NT2/D1 (cell line): Measurements from ENCODE around the gene BAZ1B.
"Not testable (repeated sequence)": the region's sequence is repeated elsewhere in the genome, so short reads cannot be mapped to it uniquely, and the experiment has no call there.

Source experiments
- DNase-seq: peaks from one replicate; pipeline ENCODE4 v3.0.0-alpha.2; 2011; ENCODE audit warnings: low read depth, low spot score
- H3K27me3 ChIP-seq: 2 replicates; pipeline ENCODE4 v1.6.0; 2011; ENCODE audit warnings: mild to moderate bottlenecking; ENCODE audit not compliant: insufficient read length, insufficient read depth
- H3K36me3 ChIP-seq: 2 replicates; pipeline ENCODE4 v1.6.1; 2011; ENCODE audit warnings: mild to moderate bottlenecking, low read length, mixed read lengths; ENCODE audit not compliant: insufficient read depth, insufficient read length
- H3K4me1 ChIP-seq: 2 replicates; pipeline ENCODE4 v1.5.1; 2011; ENCODE audit not compliant: insufficient read depth, insufficient read length
- H3K4me3 ChIP-seq: 2 replicates; pipeline ENCODE4 v1.5.1; 2011; ENCODE audit warnings: low read depth; ENCODE audit not compliant: insufficient read length
- H3K9ac ChIP-seq: 2 replicates; pipeline ENCODE4 v1.6.0; 2011; ENCODE audit warnings: low read depth; ENCODE audit not compliant: insufficient read length
- H3K9me3 ChIP-seq: 2 replicates; pipeline ENCODE4 v1.5.1; 2011; ENCODE audit warnings: mild to moderate bottlenecking, low read length; ENCODE audit not compliant: insufficient read depth
- SUZ12 ChIP-seq: IDR thresholded peaks from 2 replicates; pipeline ENCODE4 v1.6.1; 2011; ENCODE audit not compliant: insufficient read length, insufficient read depth; ENCODE audit errors: extremely low read depth
- YY1 ChIP-seq: IDR thresholded peaks from 2 replicates; pipeline ENCODE4 v1.6.1; 2011; ENCODE audit not compliant: insufficient read length, insufficient read depth
- ZNF274 ChIP-seq: IDR thresholded peaks from 2 replicates; pipeline ENCODE4 v1.6.1; 2011; ENCODE audit warnings: mild to moderate bottlenecking, low read depth, low read length

Gene BAZ1B

DNA sequence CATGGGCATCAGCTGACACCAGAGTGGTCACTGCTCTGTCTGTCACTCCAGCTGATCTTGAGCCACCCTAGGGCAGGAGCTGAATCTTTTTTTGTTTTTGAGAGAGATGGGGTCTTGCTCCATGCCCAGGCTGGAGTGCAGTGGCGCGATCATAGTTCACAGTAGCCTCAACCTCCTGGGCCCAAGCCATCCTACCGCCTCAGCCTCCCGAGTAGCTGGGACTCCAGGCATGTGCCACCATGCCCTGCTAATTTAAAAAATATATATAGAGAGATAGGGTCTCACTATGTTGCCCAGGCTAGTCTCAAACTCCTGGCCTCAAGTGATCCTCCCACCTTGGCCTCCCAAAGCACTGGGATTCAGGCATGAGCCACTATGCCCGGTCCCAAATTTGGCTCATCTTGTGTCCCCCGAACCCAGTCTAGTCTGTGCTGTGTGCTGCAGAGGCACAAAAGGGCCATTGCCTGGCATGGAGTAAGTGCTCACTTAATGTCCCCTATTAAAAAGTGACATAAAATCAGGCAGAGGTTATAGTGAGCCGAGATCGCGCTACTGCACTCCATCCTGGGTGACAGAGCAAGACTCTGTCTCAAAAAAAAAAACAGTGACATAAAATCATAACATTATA is 96.6 kb downstream of the BAZ1B start:
- Histone ChIP-seq H3K9ac (no peak overlapping the region), H3K4me3 (no peak overlapping the region), H3K9me3 (no peaks in the 10 kb centered on the region), H3K27me3 (no peaks in the 10 kb centered on the region), H3K4me1 (peaks cover 12% of the 10 kb centered on the region), H3K36me3 (no peaks in the 10 kb centered on the region)
- no peak for DNase-seq
- no peak for TF ChIP-seq YY1
- no peak for TF ChIP-seq ZNF274
- no peak for TF ChIP-seq SUZ12

GRCh38 chr7:73424489-73424885 is 97.6 kb downstream of the BAZ1B start:
- Histone ChIP-seq H3K27me3 (no peaks in the 10 kb centered on the region), H3K36me3 (no peaks in the 10 kb centered on the region), H3K4me3 (no peak overlapping the region), H3K9ac (no peak overlapping the region), H3K4me1 (peaks cover 12% of the 10 kb centered on the region), H3K9me3 (no peaks in the 10 kb centered on the region)
- TF ChIP-seq YY1: no peak
- TF ChIP-seq SUZ12: no peak
- TF ChIP-seq ZNF274: no peak
- DNase-seq: no peak

DNA sequence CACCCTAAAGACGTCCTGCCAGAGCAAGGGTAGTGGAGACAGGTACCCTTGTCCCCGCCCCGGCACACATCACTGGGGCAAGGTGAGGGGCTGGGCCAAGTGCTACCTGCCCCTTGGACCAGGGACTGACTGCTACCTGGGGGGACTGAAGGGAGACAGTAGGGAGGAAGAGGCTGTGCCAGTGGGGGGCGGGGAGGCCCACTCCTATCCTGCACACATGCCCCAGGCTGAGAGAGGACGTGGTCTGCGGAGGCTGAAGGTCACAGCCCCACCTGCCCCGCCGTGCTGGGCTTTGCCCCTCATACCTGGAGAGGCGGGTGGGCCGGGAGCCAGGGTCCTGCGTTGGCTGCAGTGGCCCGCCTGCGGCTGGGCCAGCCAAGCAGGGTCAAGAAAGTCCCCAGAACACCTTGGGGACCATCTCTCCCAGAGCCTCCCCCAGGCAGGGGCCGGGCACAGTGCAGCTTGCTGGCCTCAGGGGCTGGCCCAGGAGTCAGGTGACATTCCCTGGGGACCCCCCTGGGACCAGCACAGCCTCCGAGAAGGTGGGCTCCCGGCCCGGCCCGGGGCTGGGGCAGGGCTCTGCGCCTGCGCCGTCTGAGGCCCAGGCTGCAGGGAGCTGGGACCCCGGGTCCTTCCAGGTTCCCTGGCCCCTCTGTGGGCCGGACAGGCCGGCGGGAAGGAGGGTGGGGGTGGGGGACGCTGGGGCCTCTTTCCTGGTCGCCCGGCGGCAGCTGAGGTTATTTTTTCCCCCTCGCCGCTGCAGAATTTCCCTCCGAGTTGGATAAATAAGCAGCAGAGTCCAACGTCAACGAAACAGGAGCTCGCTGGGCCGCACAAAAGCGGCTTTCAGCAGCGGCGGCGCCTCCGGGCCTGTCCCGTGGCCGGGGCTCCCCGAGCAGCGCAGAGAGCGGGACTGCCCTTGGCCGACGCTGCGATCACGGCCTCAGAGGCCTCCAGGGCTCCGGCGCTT is 98.3 kb downstream of the BAZ1B start:
- no peaks in the 10 kb centered on the region for H3K27me3 ChIP-seq
- TF ChIP-seq YY1 (no peak), SUZ12 (no peak), ZNF274 (no peak)
- H3K36me3 ChIP-seq: no peaks in the 10 kb centered on the region
- H3K4me3 ChIP-seq: no peak overlapping the region
- H3K4me1 ChIP-seq: peaks cover 9% of the 10 kb centered on the region
- H3K9ac ChIP-seq: no peak overlapping the region
- H3K9me3 ChIP-seq: no peaks in the 10 kb centered on the region
- DNase-seq: no peak

DNA sequence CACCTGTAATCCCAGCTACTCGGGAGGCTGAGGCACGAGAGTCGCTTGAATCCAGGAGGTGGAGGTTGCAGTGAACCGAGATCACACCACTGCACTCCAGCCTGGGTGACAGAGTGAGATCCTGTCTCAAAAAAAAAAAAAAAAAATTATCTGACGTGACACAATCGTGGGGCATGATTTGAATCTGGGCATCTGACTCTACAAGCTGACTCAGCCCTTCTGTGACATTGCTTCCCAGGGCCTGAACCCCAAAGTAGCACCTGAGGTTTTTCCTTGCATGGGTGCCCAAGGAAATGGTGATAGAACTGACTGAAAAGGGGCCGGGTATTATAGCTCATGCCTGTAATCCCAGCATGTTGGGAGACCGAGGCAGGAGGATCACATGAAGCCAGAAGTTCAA is 101.5 kb downstream of the BAZ1B start:
- not testable (repeated sequence) for H3K4me1 ChIP-seq, H3K36me3 ChIP-seq, H3K9ac ChIP-seq, H3K4me3 ChIP-seq, DNase-seq, H3K27me3 ChIP-seq, H3K9me3 ChIP-seq

DNA sequence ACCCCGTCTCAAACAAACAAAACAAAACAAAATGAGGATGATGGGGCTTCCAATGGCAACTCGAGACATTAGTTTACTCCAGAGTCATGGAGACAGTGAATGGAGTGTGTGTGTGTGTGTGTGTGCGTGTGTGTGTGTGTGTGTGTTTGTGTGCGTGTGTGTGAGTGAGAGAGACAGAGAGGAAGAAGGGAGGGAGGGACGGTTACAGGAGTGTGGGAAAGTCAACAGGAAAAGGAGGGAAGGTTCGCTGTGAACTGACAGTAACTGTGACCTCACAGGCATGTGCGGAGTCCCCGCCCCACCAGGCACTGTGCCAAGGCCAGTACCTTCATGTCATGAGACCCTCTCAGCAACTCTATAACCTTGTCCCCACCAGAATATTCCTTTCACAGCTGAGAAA is 102.1 kb downstream of the BAZ1B start:
- H3K36me3 ChIP-seq, H3K4me1 ChIP-seq, H3K4me3 ChIP-seq, H3K9ac ChIP-seq, H3K9me3 ChIP-seq, H3K27me3 ChIP-seq, DNase-seq: not testable (repeated sequence)

DNA sequence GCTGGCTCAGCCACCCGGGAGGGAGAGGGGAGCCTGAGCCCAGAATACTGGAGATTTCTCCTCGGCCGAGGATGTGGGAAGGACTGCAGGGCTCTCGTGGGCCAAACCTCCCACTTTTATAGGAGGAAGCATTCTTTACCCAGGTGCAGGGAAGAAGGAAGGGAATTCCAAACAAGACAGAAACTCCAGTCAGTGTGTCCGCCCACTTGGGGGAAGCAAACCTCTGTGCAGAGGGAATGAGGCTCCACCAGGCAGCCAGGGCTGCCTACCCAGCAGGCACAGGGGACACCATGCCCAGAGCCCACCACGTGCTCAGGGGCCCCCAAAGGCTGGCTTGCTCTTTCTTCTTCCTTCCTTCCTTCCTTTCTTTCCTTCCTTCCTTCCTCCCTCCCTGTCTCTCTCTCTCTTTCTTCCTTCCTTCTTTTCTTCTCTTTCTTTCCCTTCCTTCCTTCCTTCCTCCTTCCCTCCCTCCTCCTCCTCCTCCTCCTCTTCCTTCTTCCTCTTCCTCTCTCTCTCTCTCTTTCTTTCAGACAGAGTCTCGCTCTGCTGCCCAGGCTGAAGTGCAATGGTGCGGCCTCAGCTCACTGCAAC is 103.9 kb downstream of the BAZ1B start:
- Histone ChIP-seq H3K9ac (no peak overlapping the region), H3K36me3 (no peaks in the 10 kb centered on the region), H3K4me1 (no peaks in the 10 kb centered on the region), H3K27me3 (no peaks in the 10 kb centered on the region), H3K9me3 (no peaks in the 10 kb centered on the region), H3K4me3 (no peak overlapping the region)
- TF ChIP-seq YY1 (no peak), ZNF274 (no peak), SUZ12 (no peak)
- no peak for DNase-seq

DNA sequence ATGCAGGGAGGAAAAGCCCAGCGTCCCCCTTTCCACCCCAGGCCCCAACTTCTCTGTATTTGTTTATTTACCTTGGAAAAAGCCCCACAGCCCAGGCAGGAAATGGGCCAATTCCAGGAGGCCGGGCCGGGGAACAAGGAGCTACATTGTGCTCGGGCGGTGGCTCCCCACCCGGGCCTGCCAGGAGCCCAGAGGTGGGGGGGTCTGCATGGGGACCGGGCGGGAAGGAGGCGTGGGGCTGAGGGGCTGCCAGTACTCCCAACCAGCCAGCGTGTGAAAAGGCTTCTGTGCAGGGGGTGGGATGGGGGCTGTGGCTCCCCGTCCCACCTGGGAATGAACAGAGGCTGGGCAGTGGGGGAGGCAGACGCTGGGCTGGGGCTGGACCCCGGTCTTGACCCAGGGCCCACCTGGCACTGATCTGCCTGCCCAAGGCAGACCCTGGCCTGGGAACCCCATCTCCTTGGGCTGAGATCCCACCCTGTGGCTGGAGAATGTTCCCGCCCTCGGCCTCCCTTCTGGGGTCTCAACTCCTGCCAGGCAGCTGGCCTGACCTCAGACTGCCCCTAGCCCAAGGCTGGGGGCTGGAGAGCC is 111.5 kb downstream of the BAZ1B start:
- not testable (repeated sequence) for DNase-seq, H3K4me1 ChIP-seq, H3K36me3 ChIP-seq, H3K27me3 ChIP-seq, H3K4me3 ChIP-seq, H3K9me3 ChIP-seq
- peak overlapping the region; percentile 32 for H3K9ac ChIP-seq

DNA sequence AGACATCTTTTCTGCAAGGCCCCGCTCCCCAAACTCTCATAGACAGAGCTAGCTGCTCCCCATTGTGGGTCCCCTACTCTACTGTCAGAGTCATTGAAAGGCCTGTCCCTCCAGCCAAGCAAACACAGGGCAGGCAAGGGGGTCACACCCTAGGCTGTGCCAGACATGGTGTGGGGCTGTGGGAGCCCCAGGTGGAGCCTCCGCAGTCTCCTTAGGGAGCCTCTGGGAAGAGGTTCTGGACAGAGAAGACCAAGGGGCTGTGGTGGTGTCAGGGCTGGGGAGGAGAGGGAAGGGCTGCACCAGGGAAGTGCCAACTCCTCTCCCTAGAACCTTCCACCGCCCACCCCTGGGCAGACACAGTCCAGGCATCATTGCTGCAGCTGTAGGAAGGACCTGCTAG is 117.2 kb downstream of the BAZ1B start:
- not testable (repeated sequence) for H3K27me3 ChIP-seq, H3K36me3 ChIP-seq, H3K9ac ChIP-seq, DNase-seq, H3K4me3 ChIP-seq, H3K4me1 ChIP-seq, H3K9me3 ChIP-seq

DNA sequence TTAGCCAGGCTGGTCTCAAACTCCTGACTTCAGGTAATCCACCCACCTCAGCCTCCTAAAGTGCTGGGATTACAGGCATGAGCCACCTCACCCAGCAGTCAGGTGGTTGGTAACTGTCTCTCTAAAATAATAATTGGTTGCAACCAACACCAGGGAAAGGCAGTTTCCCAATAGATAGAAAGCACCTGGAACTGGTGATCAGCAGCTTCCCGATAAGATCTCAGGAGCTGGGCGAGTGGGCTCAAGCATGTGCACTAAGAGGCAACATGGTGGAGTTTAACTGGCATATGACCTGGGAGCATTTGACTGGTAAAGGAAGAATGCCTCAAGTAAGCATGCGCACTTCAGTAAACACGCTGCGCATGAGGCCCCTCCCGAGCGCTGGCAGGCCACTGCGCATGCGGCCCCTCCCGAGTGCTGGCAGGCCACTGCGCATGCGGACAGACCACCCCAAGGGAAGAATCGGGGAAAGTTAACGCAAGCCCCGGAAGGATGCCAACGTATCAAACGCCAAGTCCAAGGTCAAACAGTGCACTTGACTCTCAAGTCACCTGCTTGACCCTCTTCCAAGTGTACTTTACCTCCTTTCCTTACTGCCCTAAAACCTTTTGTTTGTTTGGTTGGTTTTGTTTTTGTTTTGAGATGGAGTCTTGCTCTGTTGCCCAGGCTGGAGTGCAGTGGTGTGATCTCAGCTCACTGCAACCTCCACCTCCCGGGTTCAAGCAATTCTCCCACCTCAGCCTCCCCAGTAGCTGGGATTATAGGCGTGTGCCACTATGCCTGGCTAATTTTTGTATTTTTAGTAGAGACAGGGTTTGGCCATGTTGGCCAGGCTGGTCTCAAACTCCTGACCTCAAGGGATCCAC is 122.7 kb downstream of the BAZ1B start:
- not testable (repeated sequence) for DNase-seq, H3K27me3 ChIP-seq, H3K36me3 ChIP-seq, H3K4me3 ChIP-seq, H3K9ac ChIP-seq, H3K4me1 ChIP-seq, H3K9me3 ChIP-seq
